ENCODE data around the gene CCDC102A. TPM values are rescaled to one million over a fixed set of nuclear protein-coding genes. Genes with fewer than 3 reads are reported as not detected.

CCDC102A gene
- polyA plus RNA-seq, 1 donor = 12.2 TPM

GRCh38 chr16:57479205-57479975 is 57.0 kb downstream of the CCDC102A start:
- DNase-seq (ENCODE audit: low read depth) = peak; percentile 28

DNA sequence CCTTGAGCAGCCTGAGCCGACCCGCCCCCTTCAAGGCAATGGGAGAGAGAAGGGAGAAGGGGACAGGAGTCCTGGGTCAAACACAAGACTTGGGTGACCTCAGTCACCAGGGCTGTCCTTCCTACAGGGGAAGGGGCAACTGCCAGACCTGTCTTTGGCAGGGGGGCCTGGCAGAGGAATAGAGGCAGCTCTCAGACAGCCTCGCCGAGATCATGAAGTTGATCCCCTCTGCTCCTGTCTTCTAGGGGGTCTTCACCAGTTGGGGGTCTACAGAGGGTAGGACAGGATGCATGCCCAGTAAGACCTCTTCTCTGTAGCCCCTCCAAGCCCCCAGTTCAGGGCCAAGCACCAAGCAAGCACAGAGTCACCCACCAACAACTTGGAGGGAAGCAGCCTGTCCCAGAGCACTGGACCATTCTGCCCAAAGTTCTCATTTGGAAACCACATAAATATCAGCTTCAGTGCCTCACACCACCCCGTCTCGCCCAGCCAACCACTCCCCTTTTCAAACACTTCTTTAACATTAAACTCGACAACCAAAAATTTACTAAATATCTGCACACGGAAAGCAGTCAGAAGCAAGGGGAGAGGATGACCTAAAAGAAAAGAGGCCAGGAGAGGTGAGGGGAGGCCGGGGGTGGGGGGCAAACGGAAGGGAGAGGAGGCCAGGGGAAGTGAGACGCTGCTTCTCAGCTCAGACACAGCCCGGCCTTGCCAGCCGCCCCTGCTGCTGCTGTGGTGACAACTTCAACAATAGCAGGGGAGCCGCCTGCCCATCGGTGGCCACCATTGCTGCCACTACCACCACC is 57.8 kb downstream of the CCDC102A start:
- no peak for DNase-seq (ENCODE audit: low read depth)

DNA sequence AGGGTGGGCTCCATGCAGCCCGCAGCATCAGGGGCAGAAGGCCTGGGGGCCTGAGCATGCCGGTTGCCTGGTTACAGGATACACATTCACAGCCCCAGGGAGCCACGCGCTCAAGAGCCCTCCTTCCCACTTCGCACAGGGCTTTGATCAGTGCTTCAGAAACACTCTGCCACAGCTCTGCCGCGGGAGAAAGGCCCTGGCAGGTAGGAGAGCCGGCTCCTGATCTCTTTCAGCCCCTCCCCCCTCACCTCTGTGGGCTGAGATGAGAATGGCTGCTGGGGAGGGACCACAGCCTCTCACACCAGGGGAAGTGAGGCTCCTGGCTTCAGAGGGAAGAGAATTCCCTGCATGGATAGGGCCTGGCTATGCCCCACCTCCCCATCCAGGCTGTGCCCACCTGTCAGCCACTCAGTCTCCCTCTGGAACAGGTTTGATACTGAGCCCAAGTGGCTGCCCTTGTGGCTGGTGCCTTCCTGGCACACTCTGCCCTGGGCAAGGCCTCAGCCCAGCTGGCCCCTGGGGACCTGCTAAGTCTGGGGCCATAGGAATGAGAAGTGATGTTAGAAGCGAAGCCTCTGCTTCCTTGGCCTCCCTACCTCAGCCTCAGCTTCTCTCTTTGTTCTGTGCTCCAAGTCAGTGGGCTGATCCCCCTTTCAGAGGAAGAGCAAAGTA is 58.7 kb downstream of the CCDC102A start:
- DNase-seq (ENCODE audit: low read depth) = no peak

DNA sequence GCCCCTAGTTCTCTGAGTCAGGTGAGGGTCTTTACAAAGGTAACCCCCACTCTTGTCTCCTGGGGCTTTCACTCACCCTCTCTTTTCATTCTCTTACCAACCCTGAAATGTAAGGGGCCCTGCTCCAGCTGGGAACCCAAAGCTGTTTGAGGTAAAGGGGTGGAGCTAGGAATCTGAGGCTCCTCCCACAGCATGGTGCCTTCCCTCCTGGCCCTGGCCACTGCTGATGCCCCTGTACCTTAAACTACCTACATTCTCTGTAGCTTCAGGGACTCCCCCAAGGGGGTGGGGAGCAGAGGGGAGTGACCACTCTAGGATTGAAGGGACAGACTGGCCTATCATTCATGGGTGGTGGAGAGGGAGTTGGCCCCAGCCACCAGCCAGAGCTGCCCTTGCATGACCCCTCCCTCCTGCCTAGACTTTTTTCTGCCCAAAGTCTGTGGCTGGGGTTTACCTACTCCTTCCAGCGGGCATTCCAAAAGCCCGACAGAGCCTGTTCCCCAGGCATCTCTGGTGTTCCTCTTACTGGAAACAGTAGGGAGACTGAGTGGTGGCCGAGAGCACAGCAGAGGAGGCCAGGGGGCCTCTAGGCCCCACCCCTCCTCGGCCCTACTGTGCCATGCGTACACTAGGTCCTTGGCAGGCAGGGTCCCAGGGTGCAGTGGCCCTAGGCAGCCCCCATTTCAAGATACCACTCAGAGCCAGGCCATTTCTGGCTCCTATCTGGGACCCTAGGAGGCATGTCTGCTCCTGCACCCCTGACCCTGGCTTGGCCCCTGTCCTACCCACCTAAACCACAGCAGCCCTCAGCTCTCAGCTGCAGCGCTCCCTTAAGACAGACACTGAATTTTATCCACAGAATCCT is 59.6 kb downstream of the CCDC102A start:
- DNase-seq (ENCODE audit: low read depth) = no peak

GRCh38 chr16:57475711-57476339 is 60.5 kb downstream of the CCDC102A start:
- DNase-seq (ENCODE audit: low read depth) = no peak

DNA sequence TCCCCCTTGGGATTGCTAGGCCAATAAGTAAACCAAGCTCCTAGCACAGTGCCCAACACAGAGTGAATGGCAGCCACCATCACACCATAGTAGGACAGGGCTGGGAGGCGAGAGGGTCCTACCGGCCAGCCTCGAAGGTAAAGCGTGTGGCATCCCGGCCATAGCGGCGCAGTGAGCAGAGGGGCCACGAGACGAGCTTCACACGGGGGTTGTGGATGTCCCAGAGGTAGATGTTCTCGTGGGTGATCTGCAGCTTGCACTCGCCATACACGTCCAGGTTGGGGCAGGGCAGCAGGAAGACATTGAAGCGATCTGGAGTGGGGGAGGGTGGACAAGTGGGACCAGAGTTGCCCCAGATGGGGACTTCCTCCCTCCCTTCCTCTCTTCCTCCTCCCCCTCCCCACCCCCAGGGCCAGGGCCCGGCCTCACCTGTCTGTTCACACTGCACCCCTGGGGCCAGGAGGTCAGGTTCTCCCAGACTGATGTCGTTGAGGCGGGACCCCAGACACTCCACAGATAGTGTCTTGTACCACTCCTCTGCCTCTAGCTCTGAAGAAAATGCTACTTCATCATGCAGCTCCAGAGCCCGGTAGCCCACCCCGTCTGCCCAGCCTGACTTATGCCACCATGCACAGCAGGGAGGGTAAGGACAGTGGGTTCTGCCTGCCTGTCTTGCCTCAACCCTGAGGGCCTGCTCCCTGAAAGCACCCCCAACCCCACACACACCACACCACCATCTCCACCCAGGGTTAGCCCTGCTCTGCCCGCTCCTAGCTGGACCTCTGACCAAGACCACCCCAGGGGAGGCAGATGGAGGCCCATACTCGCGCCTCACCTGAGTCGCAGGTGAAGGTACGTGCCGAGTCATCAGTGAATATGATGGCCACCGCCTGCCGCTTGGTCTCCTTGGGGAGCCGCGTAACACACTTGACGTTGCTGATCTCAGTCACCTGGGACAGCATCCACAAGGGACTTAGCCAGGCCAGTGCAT is 61.4 kb downstream of the CCDC102A start:
- no peak for DNase-seq (ENCODE audit: low read depth)

DNA sequence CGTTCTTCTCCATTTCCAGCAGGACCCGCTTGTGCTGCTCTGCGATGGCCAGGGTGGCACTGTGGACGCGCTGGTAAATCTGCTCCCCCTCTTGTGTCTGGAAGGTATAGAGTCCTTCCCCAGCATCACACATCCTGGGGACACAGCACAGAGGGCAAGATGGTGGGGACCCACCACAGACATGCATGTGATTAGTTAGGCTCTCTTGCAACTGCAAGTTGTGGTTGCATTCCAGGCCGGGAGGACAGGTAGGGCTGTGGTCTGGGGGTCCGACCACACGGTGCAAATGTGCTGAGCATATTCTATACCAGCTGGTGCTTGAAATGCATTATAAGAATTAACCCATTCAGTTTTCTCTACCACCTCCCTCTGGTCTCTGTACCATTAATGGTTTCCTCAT is 62.5 kb downstream of the CCDC102A start:
- DNase-seq (ENCODE audit: low read depth) = no peak

- DNase-seq (ENCODE audit: low read depth) = no peak
Measured at GRCh38 chr16:57473176-57473840, 63.1 kb downstream of the CCDC102A start.

- no peak for DNase-seq (ENCODE audit: low read depth)
Measured at GRCh38 chr16:57472665-57473060, 63.7 kb downstream of the CCDC102A start.

DNA sequence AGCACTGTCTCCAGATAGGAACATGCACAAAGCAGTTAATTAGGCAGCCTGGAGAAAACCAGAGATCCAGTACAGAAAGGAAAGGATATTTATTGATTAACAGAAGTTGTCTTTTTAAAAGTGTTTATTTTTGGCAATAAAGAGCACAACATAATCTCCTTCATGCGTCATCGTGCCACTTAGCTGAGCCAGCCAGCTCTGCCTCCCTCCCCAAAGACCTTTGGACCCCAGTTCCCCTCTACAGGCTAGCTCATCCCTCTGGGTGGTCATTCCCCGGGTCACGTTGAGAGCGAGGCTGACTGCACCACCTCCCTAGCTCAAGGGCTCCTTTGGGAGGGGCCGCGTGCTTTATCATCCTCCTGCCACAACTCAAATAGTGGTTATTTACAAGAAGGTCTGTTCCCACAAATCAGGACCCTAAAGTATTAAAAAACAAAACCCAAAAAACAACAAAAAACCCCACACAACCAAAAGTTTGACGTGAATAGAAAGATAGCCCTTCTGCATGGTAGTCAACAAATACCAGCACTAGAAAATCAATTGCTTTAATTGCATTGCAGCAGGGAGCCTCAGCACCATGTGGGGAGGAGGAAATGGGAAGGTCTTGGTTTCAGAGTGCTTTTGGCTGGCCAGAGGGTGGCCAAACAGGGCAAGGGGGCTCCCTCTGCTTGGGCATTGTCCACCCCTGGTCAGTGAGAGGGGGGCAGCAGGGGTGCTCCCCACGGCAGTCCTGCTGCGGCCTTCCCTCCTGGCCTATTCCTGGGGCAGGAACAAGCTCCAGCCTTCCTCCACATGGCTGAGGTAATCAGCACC is 64.3 kb downstream of the CCDC102A start:
- no peak for DNase-seq (ENCODE audit: low read depth)

GRCh38 chr16:57471209-57471608 is 65.2 kb downstream of the CCDC102A start:
- DNase-seq (ENCODE audit: low read depth) = no peak

DNA sequence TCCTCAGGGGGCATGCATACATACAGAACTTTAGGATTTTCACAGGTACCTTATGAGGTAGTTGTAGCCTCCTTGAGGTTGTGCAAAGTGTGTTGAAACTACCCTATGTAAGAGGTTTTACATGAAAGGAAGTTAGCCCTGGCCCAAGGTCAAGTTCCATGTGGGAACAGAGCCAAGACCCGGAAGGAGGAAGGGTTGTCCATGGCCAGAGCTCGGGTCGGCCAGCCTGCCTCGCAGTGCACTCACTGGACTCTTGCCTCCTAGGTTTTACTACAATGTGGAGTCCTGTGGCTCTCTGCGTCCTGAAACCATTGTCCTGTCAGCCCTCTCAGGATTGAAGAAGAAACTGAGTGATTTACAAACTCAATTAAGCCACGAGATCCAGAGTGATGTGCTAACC is 65.7 kb downstream of the CCDC102A start:
- no peak for DNase-seq (ENCODE audit: low read depth)

DNA sequence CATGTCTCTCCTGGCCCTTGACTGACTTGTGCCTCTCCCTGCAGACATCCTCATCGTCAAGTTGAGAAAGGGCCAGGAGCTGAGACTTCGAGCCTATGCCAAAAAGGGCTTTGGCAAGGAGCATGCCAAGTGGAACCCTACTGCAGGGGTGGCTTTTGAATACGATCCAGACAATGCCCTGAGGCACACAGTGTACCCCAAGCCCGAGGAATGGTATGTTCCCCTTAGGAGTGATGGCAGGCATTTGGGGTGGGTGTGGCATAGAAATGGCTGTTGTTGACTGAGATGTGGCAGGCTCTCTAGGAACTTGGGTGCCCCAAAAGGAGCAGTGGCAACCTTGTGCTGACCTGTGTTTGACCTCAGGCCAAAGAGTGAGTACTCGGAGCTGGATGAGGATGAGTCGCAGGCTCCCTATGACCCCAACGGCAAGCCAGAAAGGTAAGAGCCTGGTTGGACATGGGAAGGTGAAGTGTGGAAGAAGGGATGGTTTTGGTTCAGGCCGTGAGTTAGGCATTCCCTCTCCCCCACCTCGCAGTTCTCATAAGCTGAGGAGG is 66.4 kb downstream of the CCDC102A start:
- no peak for DNase-seq (ENCODE audit: low read depth)

DNA sequence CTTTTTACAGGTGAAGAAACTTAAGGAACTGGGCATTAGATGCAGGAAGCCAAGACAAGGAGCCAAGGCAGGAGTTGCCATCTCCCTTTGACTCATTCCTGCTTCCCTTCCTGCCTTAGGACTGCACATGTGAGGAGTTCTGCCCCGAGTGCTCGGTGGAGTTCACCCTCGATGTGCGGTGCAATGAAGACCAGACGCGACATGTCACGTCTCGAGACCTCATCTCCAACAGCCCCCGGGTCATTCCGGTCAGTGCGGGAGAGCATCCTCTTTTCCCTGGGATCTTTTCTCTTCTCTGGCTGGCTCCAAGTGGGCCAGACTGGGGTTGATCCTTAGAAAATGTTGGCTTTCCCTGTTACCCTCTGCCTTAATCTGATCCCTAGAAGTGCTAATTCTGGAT is 67.3 kb downstream of the CCDC102A start:
- DNase-seq (ENCODE audit: low read depth) = no peak

DNA sequence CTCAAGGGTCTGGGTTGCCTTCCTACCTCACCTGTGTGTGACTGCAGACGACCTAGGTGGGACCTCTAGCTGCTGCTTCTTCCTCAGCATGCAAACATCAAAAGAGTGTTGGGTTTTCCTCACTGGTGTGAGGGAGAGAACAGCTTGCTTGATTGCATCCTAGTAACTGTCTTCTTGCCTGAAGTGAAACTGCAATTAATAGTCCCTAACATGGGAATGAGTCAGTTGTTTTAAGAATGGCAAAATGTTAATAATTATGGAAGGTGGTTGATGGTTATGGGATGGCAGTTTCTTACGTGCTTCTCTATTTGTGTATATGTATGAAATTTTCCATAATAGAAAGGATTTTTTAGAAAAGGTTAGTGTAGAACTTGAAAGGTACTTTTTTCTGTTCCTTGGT is 68.0 kb downstream of the CCDC102A start:
- no peak for DNase-seq (ENCODE audit: low read depth)

DNA sequence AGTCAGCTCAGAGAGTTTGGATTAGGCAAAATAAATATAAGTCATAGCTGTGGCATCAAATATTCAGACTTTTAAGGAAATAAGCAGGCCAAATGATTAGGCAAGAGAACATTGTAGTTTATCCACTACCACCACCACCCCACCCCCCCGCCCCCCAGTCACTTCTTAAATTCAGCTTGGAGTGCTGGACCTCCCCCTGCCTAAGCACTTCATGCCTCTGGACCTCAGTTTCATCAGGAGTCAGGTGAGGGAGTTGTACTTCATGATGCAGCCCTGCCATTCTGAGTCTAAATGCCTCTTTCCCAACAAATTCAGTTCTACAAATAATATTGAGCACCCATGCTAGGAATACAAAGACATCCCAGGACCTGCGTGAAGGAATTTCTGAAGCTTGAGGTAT is 71.8 kb downstream of the CCDC102A start:
- no peak for DNase-seq (ENCODE audit: low read depth)

DNA sequence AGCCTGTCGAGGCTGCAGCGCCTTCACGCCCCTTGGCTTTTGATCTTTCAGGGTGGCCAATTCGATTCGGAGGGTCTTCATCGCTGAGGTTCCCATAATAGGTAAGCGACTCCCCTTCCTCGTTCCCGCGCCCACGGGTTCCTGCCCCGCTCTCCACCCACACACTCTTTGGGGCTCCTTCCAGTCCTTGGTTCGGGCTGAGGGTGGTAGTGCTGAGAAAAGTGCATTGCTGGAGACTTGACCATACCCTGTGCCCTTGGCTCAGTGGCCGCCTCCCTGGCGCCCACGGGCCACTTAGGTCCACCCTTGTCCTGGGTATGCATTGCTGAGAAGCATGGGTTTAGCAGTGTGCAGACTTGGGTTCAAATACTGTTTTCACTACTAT is 73.4 kb downstream of the CCDC102A start:
- DNase-seq (ENCODE audit: low read depth) = no peak
